ENCODE data around the gene GUCY1A2.

GRCh38 chr11:106624377-106624776, 393.9 kb downstream of the GUCY1A2 start:
- no peak for TF ChIP-seq POLR2AphosphoS5 (IDR thresholded peaks at IDR 0.05; ENCODE audit: low read depth, low read length)
- TF ChIP-seq TAF1 (IDR thresholded peaks at IDR 0.05; ENCODE audit: borderline replicate concordance, low read depth, low read length): no peak
